ENCODE measurements around the gene NELL2.

- TF ChIP-seq BHLHE40 (IDR thresholded peaks at IDR 0.05; ENCODE audit: borderline replicate concordance) (no peak), SUZ12 (IDR thresholded peaks at IDR 0.05) (no peak), FOXA1 (IDR thresholded peaks at IDR 0.05) (no peak), FOXK2 (IDR thresholded peaks at IDR 0.05) (no peak), TARDBP (IDR thresholded peaks at IDR 0.05) (no peak), ELF4 (IDR thresholded peaks at IDR 0.05) (no peak), FOXM1 (IDR thresholded peaks at IDR 0.05; ENCODE audit: borderline replicate concordance) (no peak), ARNT (IDR thresholded peaks at IDR 0.05) (no peak), L3MBTL2 (conservative IDR thresholded peaks at IDR 0.05) (no peak), SP1 (IDR thresholded peaks at IDR 0.05) (no peak), ZNF384 (IDR thresholded peaks at IDR 0.05) (no peak)
- TF ChIP-seq, protein P1, sequence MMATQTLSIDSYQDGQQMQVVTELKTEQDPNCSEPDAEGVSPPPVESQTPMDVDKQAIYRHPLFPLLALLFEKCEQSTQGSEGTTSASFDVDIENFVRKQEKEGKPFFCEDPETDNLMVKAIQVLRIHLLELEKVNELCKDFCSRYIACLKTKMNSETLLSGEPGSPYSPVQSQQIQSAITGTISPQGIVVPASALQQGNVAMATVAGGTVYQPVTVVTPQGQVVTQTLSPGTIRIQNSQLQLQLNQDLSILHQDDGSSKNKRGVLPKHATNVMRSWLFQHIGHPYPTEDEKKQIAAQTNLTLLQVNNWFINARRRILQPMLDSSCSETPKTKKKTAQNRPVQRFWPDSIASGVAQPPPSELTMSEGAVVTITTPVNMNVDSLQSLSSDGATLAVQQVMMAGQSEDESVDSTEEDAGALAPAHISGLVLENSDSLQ (IDR thresholded peaks at IDR 0.05) = no peak
Observed at GRCh38 chr12:44667461-44667860, 208.7 kb downstream of the NELL2 start.

Data from HEK293T (cell line).